A673 (cell line): Measurements from ENCODE around the gene PTH2.

Source experiments
- EZH2 ChIP-seq: fragments of 200-600 bp; sonication (generic); IDR thresholded peaks from 2 replicates; pipeline ENCODE4 v1.6.1; 2017; ENCODE audit warnings: borderline replicate concordance, low read depth, mild to moderate bottlenecking, mixed read lengths, antibody characterized with exemption, low read length; ENCODE audit not compliant: poor library complexity, severe bottlenecking
- TF ChIP-seq, protein P1 (sequence below): fragments of 300-800, 200-600 bp; sonication (generic); conservative IDR thresholded peaks from 2 replicates; pipeline ENCODE4 v1.5.1; 2017; ENCODE audit warnings: low read depth, mild to moderate bottlenecking, antibody characterized with exemption, low read length, moderate library complexity, mixed read lengths

- TF ChIP-seq, protein P1, sequence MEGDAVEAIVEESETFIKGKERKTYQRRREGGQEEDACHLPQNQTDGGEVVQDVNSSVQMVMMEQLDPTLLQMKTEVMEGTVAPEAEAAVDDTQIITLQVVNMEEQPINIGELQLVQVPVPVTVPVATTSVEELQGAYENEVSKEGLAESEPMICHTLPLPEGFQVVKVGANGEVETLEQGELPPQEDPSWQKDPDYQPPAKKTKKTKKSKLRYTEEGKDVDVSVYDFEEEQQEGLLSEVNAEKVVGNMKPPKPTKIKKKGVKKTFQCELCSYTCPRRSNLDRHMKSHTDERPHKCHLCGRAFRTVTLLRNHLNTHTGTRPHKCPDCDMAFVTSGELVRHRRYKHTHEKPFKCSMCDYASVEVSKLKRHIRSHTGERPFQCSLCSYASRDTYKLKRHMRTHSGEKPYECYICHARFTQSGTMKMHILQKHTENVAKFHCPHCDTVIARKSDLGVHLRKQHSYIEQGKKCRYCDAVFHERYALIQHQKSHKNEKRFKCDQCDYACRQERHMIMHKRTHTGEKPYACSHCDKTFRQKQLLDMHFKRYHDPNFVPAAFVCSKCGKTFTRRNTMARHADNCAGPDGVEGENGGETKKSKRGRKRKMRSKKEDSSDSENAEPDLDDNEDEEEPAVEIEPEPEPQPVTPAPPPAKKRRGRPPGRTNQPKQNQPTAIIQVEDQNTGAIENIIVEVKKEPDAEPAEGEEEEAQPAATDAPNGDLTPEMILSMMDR = no peak
- no peak for TF ChIP-seq EZH2
Measured at GRCh38 chr19:49382639-49383038, 40.6 kb downstream of the PTH2 start.
